H1 (cell line): Measurements from ENCODE around the gene OR2A14. TPM values are rescaled to one million over a fixed set of nuclear protein-coding genes. Genes with fewer than 3 reads are reported as not detected.

ENCODE experiments used
- JUN ChIP-seq: IDR thresholded peaks from 2 replicates; pipeline ENCODE4 v1.6.1; 2011; ENCODE audit warnings: low read depth, mild to moderate bottlenecking, improper control_type of control experiment, low read length
- PHF8 ChIP-seq: fragments of 200-600 bp; sonication (generic); conservative IDR thresholded peaks from 2 replicates; pipeline ENCODE4 v1.7.1; 2012; ENCODE audit warnings: low read depth, mild to moderate bottlenecking, inconsistent platforms, low read length, moderate library complexity
- SP4 ChIP-seq: IDR thresholded peaks from 2 replicates; pipeline ENCODE4 v1.6.1; 2012; ENCODE audit warnings: low read length, inconsistent platforms
- TAF1 ChIP-seq: IDR thresholded peaks from 2 replicates; pipeline ENCODE4 v1.6.1; 2011; ENCODE audit warnings: mild to moderate bottlenecking, low read depth, low read length
- polyA plus RNA-seq, 7 experiments: library from polyadenylated mRNA; depleted of rRNA in 3 of 7; stranded (reverse) in 5 of 7; unstranded in 2 of 7; fragments of >200 nt in 5 of 7; fragments of 200-250 nt in 2 of 7; gene quantifications; 1 replicate in 5 of 7; 2 replicates in 1 of 7; 4 replicates in 1 of 7; pipeline versions ENCODE4 v1.2.1 to v1.2.3, GENCODE V29; 2011 to 2013; ENCODE audit warnings: missing spikeins in 2 of 7, mixed read lengths in 2 of 7
- total RNA-seq: library from RNA; stranded (reverse); fragmentation: NEBNext Ultra II Directional; extraction: Animal tissue kit (Norgen Biotek cat#: 25700); gene quantifications from 2 replicates; pipeline ENCODE4 v1.2.1, GENCODE V29; 2021
- TF ChIP-seq, protein P1 (sequence below), 3 experiments: IDR thresholded peaks; 1 replicate in 2 of 3; 2 replicates in 1 of 3; pipeline versions ENCODE4 v1.5.1 to v1.6.1; 2011; ENCODE audit warnings: low read length in 3 of 3, mild to moderate bottlenecking in 3 of 3, inconsistent platforms in 2 of 3, low read depth in 1 of 3, moderate library complexity in 1 of 3; ENCODE audit not compliant: insufficient read depth in 1 of 3; ENCODE audit errors: control extremely low read depth in 1 of 3
- TF ChIP-seq, protein P2 (sequence below): IDR thresholded peaks from 2 replicates; pipeline ENCODE4 v1.6.1; 2011; ENCODE audit warnings: low read length, improper control_type of control experiment

OR2A14 gene
- total and polyA plus RNA-seq, 2 of the 8 experiments (the other 6 are each of a cell fraction or from before 2014, with no cell fraction given): not detected

DNA sequence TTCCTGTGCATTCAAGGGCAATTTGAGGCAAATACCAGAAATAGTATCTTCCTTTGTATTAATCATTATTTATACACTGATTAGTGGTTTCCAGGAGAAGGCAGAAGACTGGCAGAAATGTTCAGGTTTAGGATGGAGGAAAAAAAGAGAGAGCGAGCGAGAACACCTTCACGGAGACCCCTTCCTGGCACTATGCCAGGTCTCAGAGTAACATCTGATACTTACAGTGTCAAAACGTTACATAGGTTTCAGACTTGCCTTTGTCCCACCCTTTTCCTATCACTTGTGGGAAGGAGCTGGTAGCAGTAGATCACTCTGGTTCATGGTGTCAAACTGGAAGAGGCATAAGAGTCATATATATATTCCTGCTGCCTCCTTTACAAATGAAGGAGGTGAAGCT, 36.2 kb upstream of the OR2A14 start (continued):
- TF ChIP-seq, protein P1, sequence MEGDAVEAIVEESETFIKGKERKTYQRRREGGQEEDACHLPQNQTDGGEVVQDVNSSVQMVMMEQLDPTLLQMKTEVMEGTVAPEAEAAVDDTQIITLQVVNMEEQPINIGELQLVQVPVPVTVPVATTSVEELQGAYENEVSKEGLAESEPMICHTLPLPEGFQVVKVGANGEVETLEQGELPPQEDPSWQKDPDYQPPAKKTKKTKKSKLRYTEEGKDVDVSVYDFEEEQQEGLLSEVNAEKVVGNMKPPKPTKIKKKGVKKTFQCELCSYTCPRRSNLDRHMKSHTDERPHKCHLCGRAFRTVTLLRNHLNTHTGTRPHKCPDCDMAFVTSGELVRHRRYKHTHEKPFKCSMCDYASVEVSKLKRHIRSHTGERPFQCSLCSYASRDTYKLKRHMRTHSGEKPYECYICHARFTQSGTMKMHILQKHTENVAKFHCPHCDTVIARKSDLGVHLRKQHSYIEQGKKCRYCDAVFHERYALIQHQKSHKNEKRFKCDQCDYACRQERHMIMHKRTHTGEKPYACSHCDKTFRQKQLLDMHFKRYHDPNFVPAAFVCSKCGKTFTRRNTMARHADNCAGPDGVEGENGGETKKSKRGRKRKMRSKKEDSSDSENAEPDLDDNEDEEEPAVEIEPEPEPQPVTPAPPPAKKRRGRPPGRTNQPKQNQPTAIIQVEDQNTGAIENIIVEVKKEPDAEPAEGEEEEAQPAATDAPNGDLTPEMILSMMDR (IDR thresholded peaks at IDR 0.05; ENCODE audit: control extremely low read depth in 1 of 3, insufficient read depth in 1 of 3, low read depth in 1 of 3, low read length in 3 of 3): no peak
- no peak for TF ChIP-seq PHF8
- TF ChIP-seq JUN: no peak
- TF ChIP-seq TAF1: no peak
- TF ChIP-seq SP4: no peak
- TF ChIP-seq, protein P2, sequence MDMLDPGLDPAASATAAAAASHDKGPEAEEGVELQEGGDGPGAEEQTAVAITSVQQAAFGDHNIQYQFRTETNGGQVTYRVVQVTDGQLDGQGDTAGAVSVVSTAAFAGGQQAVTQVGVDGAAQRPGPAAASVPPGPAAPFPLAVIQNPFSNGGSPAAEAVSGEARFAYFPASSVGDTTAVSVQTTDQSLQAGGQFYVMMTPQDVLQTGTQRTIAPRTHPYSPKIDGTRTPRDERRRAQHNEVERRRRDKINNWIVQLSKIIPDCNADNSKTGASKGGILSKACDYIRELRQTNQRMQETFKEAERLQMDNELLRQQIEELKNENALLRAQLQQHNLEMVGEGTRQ: no peak
